ENCODE measurements around the gene BRDT. TPM values are rescaled to one million over a fixed set of nuclear protein-coding genes. Genes with fewer than 3 reads are reported as not detected.

Gene BRDT
- not detected for total RNA-seq

- Histone ChIP-seq H3K27me3 (replicated peaks; ENCODE audit: insufficient read depth) (no peaks in the 10 kb centered on the region), H3K4me1 (ENCODE audit: control insufficient read depth in 1 of 2, low read depth in 2 of 2) (no peaks in the 10 kb centered on the region), H3K36me3 (no peaks in the 10 kb centered on the region), H3K9me3 (no peaks in the 10 kb centered on the region), H3K27ac (no peak within 1 kb of the TSS), H3K4me3 (no peak within 1 kb of the TSS)
- no peak for TF ChIP-seq CTCF (IDR thresholded peaks at IDR 0.05)
- DNase-seq (ENCODE audit: low spot score) (no peak), ATAC-seq (ENCODE audit: insufficient number of reproducible peaks, low FRiP score, low read depth) (no peak)
Observed at GRCh38 chr1:91949356-91949699, at the start of gene BRDT. TSS of gene BRDT (plus strand) at chr1:91949401. CDS start at chr1:91962755, 13,354 bp downstream.

DNA sequence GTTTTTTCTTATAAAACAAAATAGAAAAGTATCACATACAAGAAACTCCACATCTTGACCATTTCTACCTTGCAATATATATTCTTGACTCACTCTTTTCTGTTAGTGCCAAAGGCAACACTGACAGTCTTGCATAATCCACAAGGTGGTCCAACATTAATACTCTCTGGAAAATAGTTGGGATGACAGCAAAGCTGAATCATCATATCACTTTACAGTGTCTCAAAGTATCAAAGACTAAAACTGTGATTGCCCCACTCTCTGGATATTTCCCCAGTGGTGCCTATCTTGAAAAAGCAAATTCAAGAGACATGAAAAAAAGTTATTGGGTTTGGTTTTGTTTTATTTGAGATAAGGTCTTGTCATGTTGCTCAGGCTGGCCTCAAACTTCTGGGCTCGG lies 48.6 kb upstream of the BRDT start:
- Histone ChIP-seq H3K9me3 (no peaks in the 10 kb centered on the region), H3K4me1 (ENCODE audit: control insufficient read depth in 1 of 2, low read depth in 2 of 2) (no peaks in the 10 kb centered on the region), H3K27ac (no peak overlapping the region), H3K27me3 (replicated peaks; ENCODE audit: insufficient read depth) (no peaks in the 10 kb centered on the region), H3K36me3 (no peaks in the 10 kb centered on the region), H3K4me3 (no peak overlapping the region)
- no peak for ATAC-seq (ENCODE audit: insufficient number of reproducible peaks, low FRiP score, low read depth)
- TF ChIP-seq CTCF (IDR thresholded peaks at IDR 0.05) = no peak
- DNase-seq (ENCODE audit: low spot score) = no peak

DNA sequence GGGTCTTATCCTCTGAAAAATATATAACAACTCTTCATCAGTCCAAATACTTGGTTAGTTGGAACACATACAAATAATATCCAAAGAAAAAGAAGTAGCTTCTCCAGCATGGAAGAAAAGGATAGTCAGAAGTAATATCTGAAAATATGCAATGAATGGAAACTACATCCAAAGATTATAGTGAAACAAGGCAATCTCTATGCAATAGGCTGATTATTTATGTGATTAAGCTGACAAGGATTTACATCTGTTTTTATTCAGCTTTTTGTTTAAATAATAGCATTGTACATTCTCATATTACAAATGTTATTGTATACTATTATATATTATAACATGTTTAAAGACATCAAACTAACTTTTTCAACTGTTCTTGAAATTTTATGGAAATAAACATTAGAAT lies 48.0 kb upstream of the BRDT start:
- no peak for ATAC-seq (ENCODE audit: insufficient number of reproducible peaks, low FRiP score, low read depth)
- no peaks in the 10 kb centered on the region for H3K36me3 ChIP-seq
- no peaks in the 10 kb centered on the region for H3K27me3 ChIP-seq (replicated peaks; ENCODE audit: insufficient read depth)
- no peak for TF ChIP-seq CTCF (IDR thresholded peaks at IDR 0.05)
- no peak overlapping the region for H3K4me3 ChIP-seq
- no peaks in the 10 kb centered on the region for H3K9me3 ChIP-seq
- no peak overlapping the region for H3K27ac ChIP-seq
- DNase-seq (ENCODE audit: low spot score) = no peak
- H3K4me1 ChIP-seq (ENCODE audit: control insufficient read depth in 1 of 2, low read depth in 2 of 2) = no peaks in the 10 kb centered on the region

- no peak for TF ChIP-seq CTCF (IDR thresholded peaks at IDR 0.05)
- ATAC-seq (ENCODE audit: insufficient number of reproducible peaks, low FRiP score, low read depth) (no peak), DNase-seq (ENCODE audit: low spot score) (no peak)
- Histone ChIP-seq H3K27me3 (replicated peaks; ENCODE audit: insufficient read depth) (no peaks in the 10 kb centered on the region), H3K27ac (no peak overlapping the region), H3K4me1 (ENCODE audit: control insufficient read depth in 1 of 2, low read depth in 2 of 2) (no peaks in the 10 kb centered on the region), H3K4me3 (no peak overlapping the region), H3K9me3 (no peaks in the 10 kb centered on the region), H3K36me3 (no peaks in the 10 kb centered on the region)
Observed at GRCh38 chr1:91912266-91912665, 36.9 kb upstream of the BRDT start.

GRCh38 chr1:91913018-91913417 lies 36.2 kb upstream of the BRDT start:
- DNase-seq (ENCODE audit: low spot score) = no peak
- Histone ChIP-seq H3K36me3 (no peaks in the 10 kb centered on the region), H3K9me3 (no peaks in the 10 kb centered on the region), H3K27ac (no peak overlapping the region), H3K4me1 (ENCODE audit: control insufficient read depth in 1 of 2, low read depth in 2 of 2) (no peaks in the 10 kb centered on the region), H3K4me3 (no peak overlapping the region), H3K27me3 (replicated peaks; ENCODE audit: insufficient read depth) (no peaks in the 10 kb centered on the region)
- ATAC-seq (ENCODE audit: insufficient number of reproducible peaks, low FRiP score, low read depth) = no peak
- TF ChIP-seq CTCF (IDR thresholded peaks at IDR 0.05) = no peak
